ENCODE data around the gene TARS1. TPM values are rescaled to one million over a fixed set of nuclear protein-coding genes. Genes with fewer than 3 reads are reported as not detected.

TARS1 gene
- total and polyA plus RNA-seq, 2 donors from 2014 or later: 66.0 to 99.5 TPM

GRCh38 chr5:33401482-33402390, 39.0 kb upstream of the TARS1 start:
- no peaks in the 10 kb centered on the region for H3K36me3 ChIP-seq (ENCODE audit: control insufficient read depth in 2 of 3, insufficient read depth in 3 of 3, low read length in 3 of 3)
- no peak overlapping the region for H3K27ac ChIP-seq (ENCODE audit: low read depth in 2 of 2, low read length in 2 of 2)
- H3K9ac ChIP-seq (ENCODE audit: low read length in 3 of 3): no peak overlapping the region

GRCh38 chr5:33403187-33403586, 37.6 kb upstream of the TARS1 start:
- H3K4me3 ChIP-seq (ENCODE audit: low read length in 3 of 3): no peak overlapping the region
- DNase-seq (no peak), FAIRE-seq (no peak)
- H3K36me3 ChIP-seq (ENCODE audit: control insufficient read depth in 2 of 3, insufficient read depth in 3 of 3, low read length in 3 of 3): no peaks in the 10 kb centered on the region
- H3K27ac ChIP-seq (ENCODE audit: low read depth in 2 of 2, low read length in 2 of 2): no peak overlapping the region
- no peak overlapping the region for H3K9ac ChIP-seq (ENCODE audit: low read length in 3 of 3)
- H3K27me3 ChIP-seq (ENCODE audit: control insufficient read depth, insufficient read depth, low read length): no peaks in the 10 kb centered on the region
- intact Hi-C loops (cut with DNase I): no loop called here
- no peaks in the 10 kb centered on the region for H3K4me1 ChIP-seq (ENCODE audit: control insufficient read depth in 2 of 3, insufficient read depth in 2 of 3, low read depth in 1 of 3, low read length in 3 of 3)
- no peaks in the 10 kb centered on the region for H3K9me3 ChIP-seq (ENCODE audit: control insufficient read depth in 2 of 3, insufficient read depth in 1 of 3, low read length in 3 of 3)
- TF ChIP-seq CTCF (IDR thresholded peaks at IDR 0.05; ENCODE audit: borderline replicate concordance, extremely low read depth, insufficient read depth): no peak

More at GRCh38 chr5:33401482-33402390, 39.0 kb upstream of the TARS1 start:
- DNase-seq (no peak), FAIRE-seq (no peak)
- intact Hi-C loops (cut with DNase I): no loop called here
- no peak for TF ChIP-seq CTCF (IDR thresholded peaks at IDR 0.05; ENCODE audit: borderline replicate concordance, extremely low read depth, insufficient read depth)
- Histone ChIP-seq H3K27me3 (ENCODE audit: control insufficient read depth, insufficient read depth, low read length) (no peaks in the 10 kb centered on the region), H3K4me3 (ENCODE audit: low read length in 3 of 3) (no peak overlapping the region), H3K4me1 (ENCODE audit: control insufficient read depth in 2 of 3, insufficient read depth in 2 of 3, low read depth in 1 of 3, low read length in 3 of 3) (no peaks in the 10 kb centered on the region), H3K9me3 (ENCODE audit: control insufficient read depth in 2 of 3, insufficient read depth in 1 of 3, low read length in 3 of 3) (no peaks in the 10 kb centered on the region)

- DNase-seq: no peak
- no peak overlapping the region for H3K27ac ChIP-seq (ENCODE audit: low read depth in 2 of 2, low read length in 2 of 2)
- TF ChIP-seq CTCF (IDR thresholded peaks at IDR 0.05; ENCODE audit: borderline replicate concordance, extremely low read depth, insufficient read depth): no peak
- H3K4me1 ChIP-seq (ENCODE audit: control insufficient read depth in 2 of 3, insufficient read depth in 2 of 3, low read depth in 1 of 3, low read length in 3 of 3): no peaks in the 10 kb centered on the region
- H3K27me3 ChIP-seq (ENCODE audit: control insufficient read depth, insufficient read depth, low read length): no peaks in the 10 kb centered on the region
- H3K9ac ChIP-seq (ENCODE audit: low read length in 3 of 3): no peak overlapping the region
- H3K9me3 ChIP-seq (ENCODE audit: control insufficient read depth in 2 of 3, insufficient read depth in 1 of 3, low read length in 3 of 3): no peaks in the 10 kb centered on the region
- no peak overlapping the region for H3K4me3 ChIP-seq (ENCODE audit: low read length in 3 of 3)
- FAIRE-seq: no peak
- H3K36me3 ChIP-seq (ENCODE audit: control insufficient read depth in 2 of 3, insufficient read depth in 3 of 3, low read length in 3 of 3): no peaks in the 10 kb centered on the region
- intact Hi-C loops (cut with DNase I): no loop called here
Observed at GRCh38 chr5:33408816-33409215, 31.9 kb upstream of the TARS1 start.
